Measurements from ENCODE around the gene RHOV.

GRCh38 chr15:40845036-40845435 lies 29.0 kb downstream of the RHOV start:
- no peak for TF ChIP-seq POLR2A (IDR thresholded peaks at IDR 0.05)
- no peak for TF ChIP-seq CTCF (IDR thresholded peaks at IDR 0.05)
